SH-SY5Y (cell line): ENCODE measurements around the gene SESN2.

Experiments used
- GATA2 ChIP-seq: IDR thresholded peaks from 2 replicates; pipeline ENCODE4 v1.6.1; 2011; ENCODE audit warnings: mild to moderate bottlenecking, low read depth, low read length
- GATA3 ChIP-seq: IDR thresholded peaks from 2 replicates; pipeline ENCODE4 v1.6.1; 2011; ENCODE audit warnings: low read depth, mild to moderate bottlenecking, low read length, moderate library complexity

Gene SESN2

DNA sequence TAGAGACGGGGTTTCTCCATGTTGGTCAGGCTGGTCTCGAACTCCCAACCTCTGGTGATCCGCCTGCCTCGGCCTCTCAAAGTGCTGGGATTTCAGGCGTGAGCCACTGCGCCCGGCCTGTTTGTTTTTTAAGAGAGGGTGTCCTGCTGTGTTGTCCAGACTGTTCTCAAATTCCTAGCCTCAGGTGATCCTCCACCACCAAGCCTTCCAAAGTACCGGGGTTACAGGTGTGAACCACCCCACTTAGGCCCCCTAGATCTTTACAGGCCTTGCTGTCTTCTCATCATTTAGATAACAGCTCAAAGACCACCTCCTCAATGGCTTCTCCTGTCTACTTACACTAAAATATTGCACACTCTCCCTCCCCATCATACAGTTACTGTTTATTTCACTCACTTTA is 6.3 kb downstream of the SESN2 start:
- no peak for TF ChIP-seq GATA3
- TF ChIP-seq GATA2 = no peak

DNA sequence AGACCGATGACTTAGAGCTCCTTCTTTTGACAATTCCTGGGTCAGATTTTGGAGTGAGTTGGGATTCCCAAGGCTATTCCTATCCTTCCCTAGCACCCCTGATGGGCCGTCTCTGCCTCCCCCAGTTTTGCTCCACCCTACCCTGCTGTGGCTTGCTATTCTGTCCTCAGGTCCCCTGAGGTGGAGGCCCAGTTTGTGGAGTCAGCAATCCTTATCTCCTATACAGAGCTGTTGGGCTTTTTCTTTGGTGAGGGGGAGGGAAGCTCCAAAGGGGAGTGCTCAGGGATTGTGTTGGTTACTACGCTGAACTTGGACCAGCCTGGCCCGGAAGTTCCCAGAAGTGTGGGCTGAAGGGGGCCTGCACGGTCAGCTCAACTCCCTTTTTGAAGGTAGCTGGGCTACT is 7.6 kb downstream of the SESN2 start:
- TF ChIP-seq GATA2 = no peak
- no peak for TF ChIP-seq GATA3

DNA sequence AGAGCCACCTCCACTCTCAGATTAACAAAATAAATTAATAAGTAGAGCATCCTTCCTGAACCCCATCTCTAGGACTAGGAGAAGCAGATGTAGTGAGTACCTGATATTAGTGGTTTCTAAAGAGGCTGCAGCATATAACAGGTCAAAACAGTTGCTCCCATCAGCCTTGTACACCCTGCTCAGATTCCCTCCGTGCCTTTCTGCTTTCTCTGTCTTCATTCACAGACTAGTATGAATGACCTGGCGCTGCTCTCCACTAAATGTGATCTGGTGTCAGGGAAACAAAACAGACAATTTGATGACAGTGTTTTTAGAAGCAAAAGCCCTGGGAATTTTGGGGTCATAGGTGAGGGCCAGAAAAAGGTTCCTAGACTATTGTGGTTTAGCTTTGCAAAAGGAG is 8.3 kb downstream of the SESN2 start:
- TF ChIP-seq GATA3 = no peak
- no peak for TF ChIP-seq GATA2

DNA sequence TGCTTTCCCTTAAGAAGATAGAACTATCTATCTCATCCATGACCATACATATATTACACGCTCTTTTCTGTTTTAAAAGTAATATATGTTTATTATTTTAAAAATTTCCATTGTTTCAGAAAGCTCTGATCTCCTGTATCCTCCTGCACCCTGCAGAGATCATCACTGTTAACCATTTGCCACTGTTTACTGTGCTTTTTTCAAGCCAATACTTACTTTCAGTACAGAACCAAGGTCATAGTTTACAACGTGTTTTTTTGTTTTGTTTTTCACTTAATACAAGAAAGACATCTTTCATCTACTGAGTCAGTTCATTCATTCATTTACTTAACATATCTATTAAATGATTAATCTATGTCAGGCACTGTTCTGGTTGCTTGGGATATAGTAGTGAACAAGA is 10.2 kb downstream of the SESN2 start:
- TF ChIP-seq GATA3 (no peak), GATA2 (no peak)

DNA sequence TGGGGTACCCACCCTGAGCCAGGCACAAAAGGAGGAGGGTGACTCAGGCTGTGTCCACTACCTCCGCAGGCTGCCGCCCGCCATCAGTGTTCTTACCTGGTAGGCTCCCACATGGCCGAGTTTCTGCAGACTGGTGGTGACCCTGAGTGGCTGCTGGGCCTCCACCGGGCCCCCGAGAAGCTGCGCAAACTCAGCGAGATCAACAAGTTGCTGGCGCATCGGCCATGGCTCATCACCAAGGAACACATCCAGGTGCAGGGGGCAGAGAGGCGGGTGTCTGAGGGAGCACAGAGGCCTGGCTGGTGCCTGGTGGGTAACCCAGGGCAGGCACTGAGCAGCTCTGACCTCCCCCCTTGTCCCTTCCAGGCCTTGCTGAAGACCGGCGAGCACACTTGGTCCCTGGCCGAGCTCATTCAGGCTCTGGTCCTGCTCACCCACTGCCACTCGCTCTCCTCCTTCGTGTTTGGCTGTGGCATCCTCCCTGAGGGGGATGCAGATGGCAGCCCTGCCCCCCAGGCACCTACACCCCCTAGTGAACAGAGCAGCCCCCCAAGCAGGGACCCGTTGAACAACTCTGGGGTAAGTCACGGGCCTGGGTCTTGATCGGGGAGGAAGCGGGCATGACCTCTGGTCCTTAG is 13.0 kb downstream of the SESN2 start:
- TF ChIP-seq GATA2 (no peak), GATA3 (no peak)

DNA sequence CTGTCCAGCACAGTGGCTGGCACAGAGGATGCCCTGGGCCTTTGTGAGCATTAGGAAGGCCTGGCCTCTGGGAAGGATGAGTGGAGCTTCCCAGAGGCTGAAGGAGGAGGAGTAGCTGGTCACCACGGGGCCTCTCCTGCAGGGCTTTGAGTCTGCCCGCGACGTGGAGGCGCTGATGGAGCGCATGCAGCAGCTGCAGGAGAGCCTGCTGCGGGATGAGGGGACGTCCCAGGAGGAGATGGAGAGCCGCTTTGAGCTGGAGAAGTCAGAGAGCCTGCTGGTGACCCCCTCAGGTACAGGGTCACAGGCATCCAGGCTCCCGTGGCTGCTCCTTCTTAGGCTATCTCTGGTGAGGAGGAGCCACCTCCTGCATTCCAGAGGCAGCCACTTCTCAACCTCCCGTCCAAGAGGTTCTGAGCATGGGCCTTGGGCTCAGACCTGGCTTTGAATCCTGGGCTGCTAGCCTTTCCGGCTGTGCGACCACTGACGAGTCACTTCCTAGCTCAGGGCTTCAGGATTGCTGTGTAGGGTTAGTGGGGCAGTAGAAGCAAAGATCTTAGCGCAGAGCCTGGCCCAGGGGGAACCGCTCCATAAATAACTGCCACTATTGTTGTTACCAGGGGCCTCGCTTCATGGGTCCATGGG is 14.0 kb downstream of the SESN2 start:
- no peak for TF ChIP-seq GATA3
- TF ChIP-seq GATA2 = no peak

DNA sequence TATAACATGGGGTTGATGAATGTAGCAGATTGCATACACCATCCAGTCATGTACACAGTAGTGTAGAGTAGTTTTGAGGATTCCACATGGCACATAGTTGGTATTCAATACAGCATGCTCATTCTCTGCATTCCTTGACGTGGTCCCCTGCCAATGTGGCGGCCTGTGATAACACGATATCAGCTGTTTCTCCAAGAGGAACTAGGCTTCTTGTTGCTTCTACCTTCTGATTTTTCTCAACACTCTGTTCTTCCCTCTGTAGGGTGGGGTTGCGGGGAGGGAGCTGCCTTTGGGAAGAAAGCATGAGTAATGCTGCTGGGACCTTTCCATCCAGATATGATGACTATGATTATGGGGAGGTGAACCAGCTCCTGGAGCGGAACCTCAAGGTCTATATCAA is 19.4 kb downstream of the SESN2 start:
- TF ChIP-seq GATA2 = no peak
- TF ChIP-seq GATA3 = no peak

DNA sequence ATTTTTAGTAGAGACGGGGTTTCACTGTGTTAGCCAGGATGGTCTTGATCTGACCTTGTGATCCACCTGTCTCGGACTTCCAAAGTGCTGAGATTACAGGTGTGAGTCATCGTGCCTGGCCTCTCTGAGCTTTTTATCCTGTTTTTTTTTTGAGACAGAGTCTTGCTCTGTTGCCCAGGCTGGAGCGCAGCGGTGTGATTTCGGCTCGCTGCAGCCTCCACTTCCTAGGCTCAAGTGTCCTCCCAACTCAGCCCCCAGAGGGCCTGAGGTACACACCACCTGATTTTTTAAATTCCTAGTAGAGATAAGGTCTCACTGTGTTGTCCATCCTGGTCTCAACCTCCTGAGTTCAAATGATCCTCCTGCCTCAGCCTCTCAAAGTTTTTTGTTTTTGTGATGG is 20.4 kb downstream of the SESN2 start:
- no peak for TF ChIP-seq GATA3
- TF ChIP-seq GATA2 = no peak

DNA sequence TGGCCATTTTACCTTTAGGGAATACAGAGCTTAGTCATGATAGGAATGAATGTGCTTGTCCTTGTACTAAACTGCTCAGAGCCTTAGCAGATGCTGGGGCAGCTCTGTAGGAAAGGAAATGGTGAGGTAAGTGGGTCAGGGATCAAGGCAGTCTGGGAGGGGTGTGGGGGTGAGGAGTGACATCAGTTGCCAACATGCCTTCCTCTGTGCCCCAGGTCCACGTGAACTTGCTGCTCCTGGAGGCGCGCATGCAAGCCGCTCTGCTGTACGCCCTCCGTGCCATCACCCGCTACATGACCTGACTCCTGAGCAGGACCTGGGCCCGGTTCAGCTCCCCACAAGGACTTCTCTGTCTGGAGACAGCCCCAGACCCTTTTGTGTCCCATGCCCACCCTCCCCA is 21.2 kb downstream of the SESN2 start:
- no peak for TF ChIP-seq GATA2
- TF ChIP-seq GATA3 = no peak

DNA sequence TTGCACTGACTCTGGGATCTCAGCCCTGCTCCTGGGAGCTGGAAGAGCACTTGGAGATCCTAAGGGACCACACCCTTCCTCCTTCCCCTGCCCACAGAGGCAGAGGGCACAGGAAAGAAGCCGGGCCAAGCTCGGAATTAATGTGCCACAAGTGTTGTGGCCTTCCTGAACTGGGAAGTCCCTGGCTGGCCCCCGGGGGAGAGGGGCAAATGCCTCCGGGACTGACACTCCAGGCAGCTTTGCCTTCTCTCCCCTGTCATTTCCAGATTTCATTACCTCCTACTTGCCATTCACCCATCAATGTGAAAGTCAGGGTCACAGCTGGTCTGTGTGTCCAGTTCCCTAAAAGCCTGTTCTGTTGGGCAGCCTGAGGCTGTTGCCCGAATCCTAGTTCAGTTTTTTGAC is 21.7 kb downstream of the SESN2 start:
- TF ChIP-seq GATA2 = no peak
- no peak for TF ChIP-seq GATA3

DNA sequence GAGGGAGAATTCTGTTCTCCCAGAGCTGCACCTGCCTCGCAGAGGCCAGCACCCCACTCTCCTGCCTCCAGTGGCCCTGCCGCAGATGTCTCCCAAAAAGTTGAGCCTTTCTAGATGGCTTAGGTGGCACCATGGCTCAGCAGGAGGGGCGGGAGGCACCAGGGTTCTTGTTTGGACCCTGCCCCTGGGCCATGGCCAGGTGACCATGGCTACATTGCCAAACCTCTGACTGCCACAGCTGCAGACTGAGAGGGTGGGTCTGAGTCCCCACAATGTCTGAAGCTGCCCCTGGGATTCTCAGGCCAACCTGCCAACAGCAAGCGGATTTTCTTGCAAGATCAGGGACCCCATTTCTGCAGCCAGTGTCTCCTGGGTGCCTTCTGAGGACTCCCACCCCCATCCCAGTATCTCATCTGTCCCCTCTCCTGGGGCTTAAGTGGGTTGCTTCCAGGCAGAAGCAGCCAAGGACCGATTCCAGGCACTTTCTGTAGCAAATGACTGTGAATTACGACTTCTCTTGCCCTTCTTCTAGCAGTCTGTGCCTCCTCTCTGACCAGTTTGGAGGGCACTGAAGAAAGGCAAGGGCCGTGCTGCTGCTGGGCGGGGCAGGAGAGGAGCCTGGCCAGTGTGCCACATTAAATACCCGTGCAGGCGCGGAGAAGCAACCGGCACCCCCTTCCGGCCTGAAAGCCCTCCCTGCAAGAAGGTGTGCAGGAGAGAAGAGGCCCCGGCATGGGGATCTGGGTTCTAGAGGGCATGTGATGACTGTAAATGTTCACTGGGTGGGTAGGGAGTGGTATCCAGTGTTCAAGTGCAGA is 22.5 kb downstream of the SESN2 start:
- TF ChIP-seq GATA3 (no peak), GATA2 (no peak)

DNA sequence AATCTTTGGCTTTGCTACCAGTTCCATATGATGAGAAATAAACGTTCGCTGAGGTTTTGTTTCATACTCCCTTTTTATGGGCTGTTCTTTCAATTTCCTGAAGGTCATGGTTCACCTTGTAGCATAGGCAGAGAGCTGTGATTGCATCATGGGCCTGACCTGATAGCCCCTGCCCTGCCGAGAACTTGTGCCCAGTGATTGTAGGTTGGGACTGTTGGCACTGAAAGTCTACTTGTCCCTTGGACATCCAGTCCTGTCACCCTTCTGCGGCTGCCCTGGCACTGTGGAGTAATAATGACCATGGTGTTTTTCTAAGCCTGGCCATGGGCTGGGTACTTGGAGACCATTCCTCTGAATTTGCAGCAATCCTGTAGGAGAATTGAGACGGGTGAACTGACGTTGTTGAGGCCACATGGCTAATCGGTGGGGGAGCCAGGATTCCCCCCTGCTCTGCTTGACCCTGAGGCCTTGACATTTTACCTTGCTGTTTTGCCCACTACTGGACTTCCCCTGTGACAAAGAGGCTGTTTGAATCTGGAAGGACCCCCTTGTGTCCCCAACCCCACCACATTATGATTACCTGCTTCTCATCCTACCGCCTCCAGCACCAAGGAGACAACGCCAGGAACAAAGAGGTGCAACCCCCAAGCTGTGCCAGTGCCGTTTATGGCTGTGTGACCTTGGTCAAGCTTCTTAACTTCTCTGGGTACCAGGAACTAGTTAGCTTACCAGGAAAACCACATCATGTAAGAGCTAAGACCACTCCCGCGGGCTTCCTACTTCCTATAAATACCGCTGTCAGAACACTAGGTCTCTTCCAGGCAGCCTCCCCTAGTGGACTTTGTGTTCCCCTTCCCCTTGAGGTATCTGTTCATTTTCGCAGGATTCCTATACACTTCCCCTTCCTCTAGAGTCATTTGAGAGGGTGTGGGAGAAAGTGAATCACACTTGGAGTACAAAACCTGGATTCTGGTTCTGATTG is 23.4 kb downstream of the SESN2 start:
- no peak for TF ChIP-seq GATA3
- TF ChIP-seq GATA2 = no peak

DNA sequence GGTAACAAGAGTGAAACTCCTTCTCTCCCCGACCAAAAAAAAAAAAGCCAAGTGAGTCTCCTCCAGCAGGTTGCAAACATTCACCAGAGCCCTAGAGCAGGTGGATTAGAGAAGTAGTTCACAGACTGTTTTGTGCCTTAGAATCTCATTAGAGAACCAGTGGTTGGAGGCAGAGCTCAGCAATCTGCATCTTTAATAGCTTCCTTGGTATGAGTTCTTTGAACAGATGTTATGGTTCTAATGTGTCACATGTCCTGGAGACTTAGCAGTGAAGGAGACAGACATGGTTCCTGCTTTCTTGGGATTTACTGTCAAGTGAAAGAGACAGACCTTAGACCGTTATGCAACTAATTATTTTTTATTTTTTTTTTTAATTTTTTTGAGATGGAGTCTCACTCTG is 26.8 kb downstream of the SESN2 start:
- TF ChIP-seq GATA2 = no peak
- TF ChIP-seq GATA3 = no peak

DNA sequence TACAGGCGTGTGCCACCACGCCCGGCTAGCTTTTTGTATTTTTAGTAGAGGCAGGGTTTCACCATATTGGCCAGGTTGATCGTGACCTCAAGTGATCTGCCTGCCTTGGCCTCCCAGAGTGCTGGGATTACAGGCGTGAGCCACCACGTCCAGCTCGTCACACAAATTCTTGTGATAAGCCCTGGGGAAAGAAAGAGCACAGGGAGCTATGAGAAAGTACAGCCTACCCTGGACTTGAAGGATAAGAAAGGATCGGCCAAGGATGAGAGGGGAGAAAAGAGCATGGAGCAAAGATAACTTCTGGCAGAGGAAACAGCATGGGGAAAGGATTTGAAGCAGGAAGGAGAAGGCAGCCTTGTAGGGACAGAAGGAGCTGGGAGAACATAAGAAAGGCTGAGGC is 29.2 kb downstream of the SESN2 start:
- no peak for TF ChIP-seq GATA3
- TF ChIP-seq GATA2 = no peak
